PC-9 (cell line): ENCODE data around the gene PARP8.

Experiments used
- CTCF ChIP-seq: fragments of 200-600 bp; sonication (generic); conservative IDR thresholded peaks from 2 replicates; pipeline ENCODE4 v1.6.1; 2017; ENCODE audit warnings: mixed run types, antibody characterized with exemption, mild to moderate bottlenecking, moderate library complexity
- EZH2 ChIP-seq: fragments of 200-600 bp; sonication (generic); IDR thresholded peaks from 2 replicates; pipeline ENCODE4 v1.8.0; 2017; ENCODE audit warnings: antibody characterized with exemption, low read depth

- no peak for TF ChIP-seq CTCF
- no peak for TF ChIP-seq EZH2
These were observed 49.7 kb downstream of the PARP8 start for GRCh38 chr5:50716134-50716533.
